Right lobe of liver (tissue), 6 donors: ENCODE measurements around the gene HACD2. TPM values are rescaled to one million over a fixed set of nuclear protein-coding genes. Genes with fewer than 3 reads are reported as not detected.

ENCODE experiments used
- ATAC-seq, 4 donors: fragments of 200-7000 bp; cut with Tn5 transposase; one replicate each; pipeline ENCODE4 v1.9.1; 2020; ENCODE audit warnings: mild to moderate bottlenecking in 4 of 4, moderate library complexity in 4 of 4
- DNase-seq, 3 donors: peaks; one replicate each; pipeline ENCODE4 v3.0.0-alpha.2; 2020
- H3K27ac ChIP-seq, 3 donors: fragments of 200-600 bp; one replicate each; pipeline ENCODE4 v1.8.0; 2022
- H3K27me3 ChIP-seq, 2 donors: fragments of 200-600 bp; one replicate each; pipeline ENCODE4 v1.8.0; 2022
- H3K36me3 ChIP-seq, 4 donors: fragments of 200-600 bp; sonication (generic) in 1 of 4; one replicate each; pipeline versions ENCODE4 v1.5.1 to v1.8.0; 2017 to 2022; ENCODE audit warnings: control low read depth in 1 of 4
- H3K4me1 ChIP-seq, 4 donors: fragments of 200-600 bp; sonication (generic) in 1 of 4; one replicate each; pipeline versions ENCODE4 v1.5.1 to v1.8.0; 2017 to 2022; ENCODE audit warnings: control low read depth in 1 of 4
- H3K4me3 ChIP-seq, 3 donors: fragments of 200-600 bp; one replicate each; pipeline ENCODE4 v1.8.0; 2022
- H3K9me3 ChIP-seq, 4 donors: fragments of 200-600 bp; sonication (generic) in 1 of 4; one replicate each; pipeline versions ENCODE4 v1.5.1 to v1.8.0; 2017 to 2022; ENCODE audit warnings: control low read depth in 1 of 4
- CTCF ChIP-seq, 4 donors: fragments of 200-600 bp in 3 of 4; fragments of 450-650 bp in 1 of 4; IDR thresholded peaks; one replicate each; pipeline versions ENCODE4 v1.5.1 to v1.8.0; 2016 to 2022; ENCODE audit warnings: antibody characterized with exemption in 4 of 4, mild to moderate bottlenecking in 2 of 4
- POLR2A ChIP-seq: fragments of 450-650 bp; IDR thresholded peaks from one replicate; pipeline ENCODE4 v1.6.1; 2017; ENCODE audit warnings: antibody characterized with exemption, mild to moderate bottlenecking
- WGBS: methylation state at CpG from one replicate; pipeline ENCODE4 v1.1.6; 2018; ENCODE audit warnings: low coverage, low lambda C conversion rate; ENCODE audit not compliant: insufficient coverage; ENCODE audit errors: missing lambda C conversion rate; 5-methylcytosine and 5-hydroxymethylcytosine counted together
- intact Hi-C, 2 donors: fragments of 100-400 bp; cut with DNase I; formaldehyde crosslinking; loops; one replicate each; pipeline versions ENCODE4 v1.11.2 to v1.14.1; 2022
- total RNA-seq, 6 experiments: library from RNA; depleted of rRNA in 2 of 6; stranded (reverse); fragments of >200 nt in 2 of 6; fragmentation: NEBNext Ultra II Directional in 3 of 6; extraction: Animal tissue kit (Norgen Biotek cat#: 25700) in 3 of 6; gene quantifications; one replicate each; pipeline versions ENCODE4 v1.1.0 to v1.2.4, GENCODE V29; 2016 to 2023
- donor health status: DM: no; HTN: yes; CAD: no.
- donor health status: DM: no; HTN: no; CAD: no.
- donor health status: DM: no; HTN: no; CAD: no.
- donor health status: DM: no; HTN: yes; CAD: no.
- donor health status: DM: no; HTN: yes; CAD: no.

Gene HACD2
- total RNA-seq, 6 experiments from 2014 or later, result 23.0 to 39.8 (median 27.2) TPM

- intact Hi-C loops, result no loop called here
- ATAC-seq, result no peak
- 63% methylated on average over 2 of the region's 2 CpGs for WGBS
- no peaks in the 10 kb centered on the region for H3K27me3 ChIP-seq
- TF ChIP-seq CTCF (IDR thresholded peaks at IDR 0.05), result no peak
- no peak for TF ChIP-seq POLR2A
- peaks cover 0 to 2% (median 0%) of the 10 kb centered on the region in 4 donors for H3K4me1 ChIP-seq
- H3K4me3 ChIP-seq, result no peak overlapping the region
- no peaks in the 10 kb centered on the region for H3K9me3 ChIP-seq
- no peak for DNase-seq
- no peak overlapping the region for H3K27ac ChIP-seq
- peaks cover 0 to 6% (median 1%) of the 10 kb centered on the region in 4 donors for H3K36me3 ChIP-seq
These were observed 12.9 kb downstream of the HACD2 start for GRCh38 chr3:123571973-123572365.

GRCh38 chr3:123571264-123571972, 13.4 kb downstream of the HACD2 start:
- Histone ChIP-seq H3K27ac (no peak overlapping the region), H3K9me3 (no peaks in the 10 kb centered on the region), H3K36me3 (peaks cover 0 to 10% (median 1%) of the 10 kb centered on the region in 4 donors), H3K27me3 (no peaks in the 10 kb centered on the region), H3K4me3 (no peak overlapping the region), H3K4me1 (peaks cover 0 to 2% (median 0%) of the 10 kb centered on the region in 4 donors)
- intact Hi-C loops, result no loop called here
- DNase-seq, result no peak
- no peak for TF ChIP-seq POLR2A
- no peak for TF ChIP-seq CTCF (IDR thresholded peaks at IDR 0.05)
- ATAC-seq, result no peak
- 78% methylated on average over 1 of the region's 4 CpGs for WGBS

- ATAC-seq (no peak), DNase-seq (no peak)
- Histone ChIP-seq H3K9me3 (no peaks in the 10 kb centered on the region), H3K27ac (no peak overlapping the region), H3K27me3 (no peaks in the 10 kb centered on the region), H3K4me3 (no peak overlapping the region), H3K36me3 (peaks cover 0 to 10% (median 2%) of the 10 kb centered on the region in 4 donors), H3K4me1 (no peaks in the 10 kb centered on the region)
- intact Hi-C loops, result loop anchor here in 1 of 2 donors (10.0 kb wide), 1 partner anchor 74 kb away; no protein-coding TSS in a partner anchor
- TF ChIP-seq CTCF (IDR thresholded peaks at IDR 0.05) (no peak), POLR2A (no peak)
These were observed 16.0 kb downstream of the HACD2 start for GRCh38 chr3:123568875-123569274.

- no peak overlapping the region for H3K27ac ChIP-seq
- intact Hi-C loops, result loop anchor here in 1 of 2 donors (10.0 kb wide), 1 partner anchor 73 kb away; no protein-coding TSS in a partner anchor
- no peak overlapping the region for H3K4me3 ChIP-seq
- peaks cover 0 to 10% (median 2%) of the 10 kb centered on the region in 4 donors for H3K36me3 ChIP-seq
- ATAC-seq (no peak), DNase-seq (no peak)
- WGBS, result 88% methylated on average over 6 of the region's 7 CpGs
- no peaks in the 10 kb centered on the region for H3K27me3 ChIP-seq
- TF ChIP-seq CTCF (IDR thresholded peaks at IDR 0.05), result no peak
- TF ChIP-seq POLR2A, result no peak
- H3K4me1 ChIP-seq, result no peaks in the 10 kb centered on the region
- no peaks in the 10 kb centered on the region for H3K9me3 ChIP-seq
These were observed 16.8 kb downstream of the HACD2 start for GRCh38 chr3:123568034-123568433.
